VCaP (cell line): Measurements from ENCODE around the gene SELPLG.

Experiments used
- H3K27ac ChIP-seq: fragments of 450-650 bp; 2 replicates; pipeline ENCODE4 v1.5.1; 2017
- TF ChIP-seq, protein P1 (sequence below): fragments of 450-650 bp; conservative IDR thresholded peaks from 2 replicates; pipeline ENCODE4 v1.5.1; 2017; ENCODE audit warnings: mild to moderate bottlenecking, moderate library complexity

SELPLG gene

DNA sequence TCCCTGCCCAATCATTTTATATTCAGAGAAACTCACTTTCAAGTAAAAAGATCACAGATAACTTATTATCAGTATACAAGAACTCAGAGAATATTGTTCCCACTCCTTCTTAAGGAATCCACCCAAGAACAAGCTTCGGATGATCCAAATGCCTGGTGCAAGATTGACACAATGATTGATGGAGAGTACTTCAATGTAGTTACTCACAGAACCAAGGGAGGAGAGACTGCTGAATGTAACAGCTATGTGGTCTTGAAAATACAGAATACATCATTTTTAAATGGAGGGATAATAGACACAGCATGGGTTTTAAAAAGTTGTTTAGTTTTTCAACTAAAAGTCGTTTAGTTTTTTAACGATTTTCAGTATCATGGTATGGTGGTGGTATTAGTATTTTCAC is 38.4 kb upstream of the SELPLG start:
- no peak overlapping the region for H3K27ac ChIP-seq
- TF ChIP-seq, protein P1, sequence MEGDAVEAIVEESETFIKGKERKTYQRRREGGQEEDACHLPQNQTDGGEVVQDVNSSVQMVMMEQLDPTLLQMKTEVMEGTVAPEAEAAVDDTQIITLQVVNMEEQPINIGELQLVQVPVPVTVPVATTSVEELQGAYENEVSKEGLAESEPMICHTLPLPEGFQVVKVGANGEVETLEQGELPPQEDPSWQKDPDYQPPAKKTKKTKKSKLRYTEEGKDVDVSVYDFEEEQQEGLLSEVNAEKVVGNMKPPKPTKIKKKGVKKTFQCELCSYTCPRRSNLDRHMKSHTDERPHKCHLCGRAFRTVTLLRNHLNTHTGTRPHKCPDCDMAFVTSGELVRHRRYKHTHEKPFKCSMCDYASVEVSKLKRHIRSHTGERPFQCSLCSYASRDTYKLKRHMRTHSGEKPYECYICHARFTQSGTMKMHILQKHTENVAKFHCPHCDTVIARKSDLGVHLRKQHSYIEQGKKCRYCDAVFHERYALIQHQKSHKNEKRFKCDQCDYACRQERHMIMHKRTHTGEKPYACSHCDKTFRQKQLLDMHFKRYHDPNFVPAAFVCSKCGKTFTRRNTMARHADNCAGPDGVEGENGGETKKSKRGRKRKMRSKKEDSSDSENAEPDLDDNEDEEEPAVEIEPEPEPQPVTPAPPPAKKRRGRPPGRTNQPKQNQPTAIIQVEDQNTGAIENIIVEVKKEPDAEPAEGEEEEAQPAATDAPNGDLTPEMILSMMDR, result no peak

DNA sequence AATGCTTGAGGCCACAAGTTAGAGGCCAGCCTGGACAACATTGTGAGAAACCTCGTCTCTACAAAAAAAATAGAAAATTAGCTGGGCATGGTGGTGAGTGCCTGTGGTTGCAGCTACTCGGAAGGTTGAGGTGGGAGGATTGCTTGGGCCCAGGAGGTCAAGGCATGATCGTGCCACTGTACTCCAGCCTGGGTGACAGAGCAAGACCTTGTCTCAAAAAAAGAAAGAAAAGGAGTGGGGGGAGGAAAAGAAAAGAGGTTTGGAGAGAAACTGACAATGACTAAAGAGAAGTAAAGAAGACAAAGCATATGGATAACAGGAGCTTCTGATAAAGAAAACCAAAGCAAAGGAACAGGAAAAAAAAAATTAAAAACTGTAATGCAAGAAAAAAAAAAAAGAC is 37.4 kb upstream of the SELPLG start:
- TF ChIP-seq, protein P1, result no peak
- no peak overlapping the region for H3K27ac ChIP-seq

DNA sequence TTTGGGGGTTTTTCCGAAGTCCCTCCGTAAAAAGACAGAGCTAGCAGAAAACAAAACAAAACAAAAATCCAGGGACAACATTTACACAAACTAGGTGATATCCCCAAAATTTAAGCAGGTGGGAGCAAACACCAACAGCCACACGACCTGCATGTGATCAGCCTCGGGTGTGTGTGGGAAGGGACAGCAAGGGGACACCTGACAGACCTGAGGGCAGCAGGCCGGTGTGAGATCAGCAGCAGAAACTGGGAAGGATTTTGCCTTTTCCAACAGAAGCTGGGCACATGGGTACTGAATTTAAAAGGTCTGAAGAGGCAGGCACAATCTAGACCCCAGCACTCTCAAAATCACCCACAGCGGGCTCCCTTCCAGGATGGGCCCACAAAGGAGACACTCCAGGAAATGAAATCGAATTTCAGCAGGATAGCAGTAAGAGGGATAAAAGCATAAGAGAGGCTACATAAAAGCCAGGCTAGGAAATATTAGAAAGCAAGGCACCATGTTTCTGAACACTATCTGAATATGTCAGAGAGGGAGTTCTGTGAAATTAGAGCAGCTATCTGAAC is 36.5 kb upstream of the SELPLG start:
- no peak overlapping the region for H3K27ac ChIP-seq
- TF ChIP-seq, protein P1, result no peak

DNA sequence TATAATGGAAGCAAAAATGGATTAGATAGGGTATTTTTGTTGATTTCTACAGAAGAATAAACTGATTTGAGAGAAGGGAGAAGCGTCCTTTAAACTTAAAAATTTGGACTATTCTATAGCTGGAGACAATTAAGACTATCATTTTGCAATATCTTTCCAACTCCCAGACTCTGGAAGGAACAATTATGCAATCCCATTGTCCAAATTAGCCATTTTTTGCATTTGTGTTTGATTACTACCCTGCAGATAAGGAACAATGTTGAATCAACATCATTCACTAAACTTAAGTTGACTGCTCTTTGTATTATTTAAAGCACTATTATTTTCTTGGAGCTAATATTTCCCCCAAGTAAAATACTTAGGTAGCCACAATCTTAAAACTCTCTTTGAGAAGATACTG is 34.8 kb upstream of the SELPLG start:
- TF ChIP-seq, protein P1, result no peak
- H3K27ac ChIP-seq, result no peak overlapping the region

DNA sequence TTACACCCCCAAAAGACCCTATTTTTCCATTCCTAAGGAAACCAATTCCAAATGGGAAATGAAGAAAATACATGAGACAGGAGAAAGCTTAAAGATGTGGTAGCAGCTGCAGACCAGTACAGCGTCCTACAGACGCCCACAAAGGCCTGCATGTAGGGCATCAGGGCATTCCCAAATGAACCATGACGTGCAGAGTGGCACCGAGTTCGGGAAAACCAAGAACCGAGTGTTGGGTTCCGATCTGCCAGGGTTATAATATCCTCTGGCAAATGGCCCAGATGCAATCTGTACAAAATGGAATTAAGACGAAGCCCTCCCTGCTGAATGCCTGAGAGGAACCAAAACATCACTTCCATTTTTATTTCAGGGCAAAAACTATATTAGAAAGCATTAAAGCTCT is 34.4 kb upstream of the SELPLG start:
- TF ChIP-seq, protein P1, result no peak
- H3K27ac ChIP-seq, result no peak overlapping the region

DNA sequence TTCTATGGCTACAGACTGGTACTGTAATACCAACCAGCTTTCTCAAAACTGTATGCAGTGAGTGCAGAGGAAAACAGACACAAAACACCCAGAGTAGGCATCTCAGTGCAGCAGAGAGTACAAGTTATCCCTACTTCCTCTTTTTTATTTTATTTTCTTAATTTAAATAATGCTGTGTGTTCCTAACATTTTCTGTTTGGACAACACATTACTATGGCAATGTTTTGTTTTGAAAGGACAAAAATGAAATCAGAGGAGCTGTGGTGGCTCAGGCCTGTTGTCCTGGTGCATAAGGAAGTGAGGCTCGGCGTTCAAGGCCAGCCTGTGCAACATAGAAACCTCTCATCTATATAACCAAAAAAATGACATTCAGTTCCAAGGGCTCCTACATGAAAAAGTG is 33.7 kb upstream of the SELPLG start:
- H3K27ac ChIP-seq, result no peak overlapping the region
- TF ChIP-seq, protein P1, result no peak

DNA sequence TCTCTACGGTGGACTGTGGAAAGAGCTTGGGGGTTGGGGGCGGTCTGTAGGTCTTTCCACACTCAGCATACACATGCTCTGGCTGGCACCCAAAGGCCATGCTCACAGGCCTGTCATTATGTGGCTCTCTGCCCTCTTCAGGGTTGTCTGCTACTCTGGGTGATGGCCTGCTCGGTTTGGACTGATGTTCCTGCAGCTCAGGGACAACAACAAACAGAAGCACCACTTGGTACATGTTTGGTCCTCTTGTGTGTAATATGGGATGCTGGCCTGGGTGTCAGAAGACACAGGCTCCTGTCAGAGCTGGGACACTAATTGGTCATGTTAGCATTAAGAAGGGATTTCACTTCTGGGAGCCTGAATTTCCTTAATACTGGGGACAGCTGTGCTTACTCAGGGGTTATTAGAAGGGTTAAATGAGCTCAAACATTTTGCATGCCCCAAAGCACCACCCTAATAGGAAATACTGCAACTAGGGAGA is 32.7 kb upstream of the SELPLG start:
- TF ChIP-seq, protein P1, result no peak
- H3K27ac ChIP-seq, result no peak overlapping the region
